ENCODE data around the gene SLC12A2. TPM values are rescaled to one million over a fixed set of nuclear protein-coding genes. Genes with fewer than 3 reads are reported as not detected.

SLC12A2 gene
- total RNA-seq, 1 experiment from 2014 or later, result 576 TPM

DNA sequence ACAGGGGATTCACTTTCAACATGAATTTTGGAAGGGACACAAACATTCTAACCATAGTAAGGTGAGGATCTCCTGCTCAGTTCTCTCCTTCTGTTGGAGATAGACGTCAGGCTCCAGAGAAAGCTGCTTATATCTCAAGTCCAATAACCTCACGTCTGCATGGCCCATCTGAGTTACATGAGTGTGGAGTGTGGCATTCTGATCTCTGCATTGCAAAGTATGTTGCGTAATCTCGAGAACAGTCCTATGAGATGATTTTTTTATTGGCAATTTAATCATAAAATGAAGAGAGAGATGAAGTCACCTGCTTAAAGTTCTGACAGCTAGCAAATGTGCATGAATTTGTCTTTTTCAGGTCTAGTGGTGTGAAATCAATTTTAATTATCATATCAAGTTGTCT lies 118.8 kb downstream of the SLC12A2 start:
- Mint-ChIP-seq H3K36me3 (ENCODE audit: insufficient read depth, unreplicated experiment) (peaks cover 83% of the 10 kb centered on the region), H3K9me3 (ENCODE audit: low read depth, unreplicated experiment) (peaks cover 7% of the 10 kb centered on the region), H3K27me3 (ENCODE audit: unreplicated experiment) (no peaks in the 10 kb centered on the region), H3K4me3 (ENCODE audit: low read depth, unreplicated experiment) (no peak overlapping the region), H3K4me1 (ENCODE audit: low read depth, unreplicated experiment) (peaks cover 60% of the 10 kb centered on the region), H3K27ac (ENCODE audit: unreplicated experiment) (no peak overlapping the region)
- no TSS peak for BruUV-seq (replicated peaks)
- TF ChIP-seq CTCF (IDR thresholded peaks at IDR 0.05; ENCODE audit: unreplicated experiment), result no peak
- CTCF ChIA-PET, result no interaction called here
- intact Hi-C loops (cut with micrococcal nuclease; ENCODE audit: unreplicated experiment), result no loop called here
- DNase-seq, result no peak

DNA sequence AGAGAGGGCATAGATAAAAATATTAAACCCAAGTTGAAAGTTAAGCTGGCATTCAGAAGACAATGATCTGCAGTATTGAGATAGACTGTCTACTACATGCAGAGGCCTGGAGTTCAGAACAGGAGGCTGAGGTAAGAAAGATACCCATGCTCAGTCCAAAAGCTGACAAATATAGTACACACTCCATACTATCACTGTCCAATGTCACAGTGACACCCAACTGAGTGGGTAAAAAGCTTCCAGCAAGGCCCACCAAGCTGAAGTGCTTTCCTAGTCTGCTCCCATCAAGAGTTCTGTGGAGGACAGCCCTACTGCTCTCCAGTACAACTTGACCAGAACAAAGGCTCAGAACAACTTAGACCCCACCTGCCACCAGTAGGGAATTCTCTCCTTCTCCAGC lies 124.9 kb downstream of the SLC12A2 start:
- intact Hi-C loops (cut with micrococcal nuclease; ENCODE audit: unreplicated experiment), result no loop called here
- Mint-ChIP-seq H3K4me1 (ENCODE audit: low read depth, unreplicated experiment) (peaks cover 28% of the 10 kb centered on the region), H3K9me3 (ENCODE audit: low read depth, unreplicated experiment) (no peaks in the 10 kb centered on the region), H3K36me3 (ENCODE audit: insufficient read depth, unreplicated experiment) (peaks cover 50% of the 10 kb centered on the region), H3K4me3 (ENCODE audit: low read depth, unreplicated experiment) (no peak overlapping the region), H3K27ac (ENCODE audit: unreplicated experiment) (no peak overlapping the region), H3K27me3 (ENCODE audit: unreplicated experiment) (no peaks in the 10 kb centered on the region)
- no TSS peak for BruUV-seq (replicated peaks)
- DNase-seq, result no peak
- TF ChIP-seq CTCF (IDR thresholded peaks at IDR 0.05; ENCODE audit: unreplicated experiment), result no peak
- CTCF ChIA-PET, result interaction anchor here (0.9 kb wide), 2 partner anchors 8 to 330 kb away, joined by 3 read pairs; no protein-coding TSS in a partner anchor

DNA sequence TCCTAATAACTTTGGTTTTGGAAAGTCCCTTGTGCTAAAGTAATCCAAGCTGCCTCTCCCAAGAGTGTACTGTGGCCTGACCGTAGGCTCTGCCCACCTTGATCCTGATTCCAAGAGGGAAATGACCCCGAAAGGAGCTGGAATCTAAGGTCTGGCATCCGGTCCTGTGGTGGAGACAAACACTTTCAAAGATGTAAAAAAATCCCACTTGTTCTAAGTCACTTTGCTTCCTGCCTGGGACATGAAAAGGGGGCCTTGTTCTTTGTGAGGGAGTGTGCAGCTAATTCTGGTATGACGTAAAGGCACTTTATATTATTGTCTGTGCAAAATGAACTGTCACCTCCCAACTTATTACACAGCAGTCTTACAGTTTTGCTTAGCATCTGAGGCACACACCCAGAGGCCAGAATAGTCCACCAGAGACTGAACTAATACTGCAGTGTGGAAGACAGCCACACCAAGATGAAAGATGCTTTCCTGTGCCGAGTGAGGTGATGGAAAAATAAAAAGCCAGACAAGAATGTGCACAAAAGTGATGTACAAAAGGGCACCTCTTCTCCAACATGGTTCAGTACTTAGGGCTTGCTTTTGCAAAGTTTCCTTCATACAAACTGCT lies 128.7 kb downstream of the SLC12A2 start:
- intact Hi-C loops (cut with micrococcal nuclease; ENCODE audit: unreplicated experiment), result loop anchor here (2.0 to 10.0 kb wide), 3 partner anchors 463 to 1553 kb away; no protein-coding TSS in a partner anchor
- H3K36me3 Mint-ChIP-seq (ENCODE audit: insufficient read depth, unreplicated experiment), result peaks cover 20% of the 10 kb centered on the region
- no peak for DNase-seq
- H3K4me3 Mint-ChIP-seq (ENCODE audit: low read depth, unreplicated experiment), result no peak overlapping the region
- peaks cover 9% of the 10 kb centered on the region for H3K4me1 Mint-ChIP-seq (ENCODE audit: low read depth, unreplicated experiment)
- no peak for TF ChIP-seq CTCF (IDR thresholded peaks at IDR 0.05; ENCODE audit: unreplicated experiment)
- no peaks in the 10 kb centered on the region for H3K9me3 Mint-ChIP-seq (ENCODE audit: low read depth, unreplicated experiment)
- H3K27me3 Mint-ChIP-seq (ENCODE audit: unreplicated experiment), result no peaks in the 10 kb centered on the region
- BruUV-seq (replicated peaks), result no TSS peak
- no peak overlapping the region for H3K27ac Mint-ChIP-seq (ENCODE audit: unreplicated experiment)
- CTCF ChIA-PET, result interaction anchor here (2.2 kb wide), 1 partner anchor 286 kb away, joined by 9 read pairs; no protein-coding TSS in a partner anchor

DNA sequence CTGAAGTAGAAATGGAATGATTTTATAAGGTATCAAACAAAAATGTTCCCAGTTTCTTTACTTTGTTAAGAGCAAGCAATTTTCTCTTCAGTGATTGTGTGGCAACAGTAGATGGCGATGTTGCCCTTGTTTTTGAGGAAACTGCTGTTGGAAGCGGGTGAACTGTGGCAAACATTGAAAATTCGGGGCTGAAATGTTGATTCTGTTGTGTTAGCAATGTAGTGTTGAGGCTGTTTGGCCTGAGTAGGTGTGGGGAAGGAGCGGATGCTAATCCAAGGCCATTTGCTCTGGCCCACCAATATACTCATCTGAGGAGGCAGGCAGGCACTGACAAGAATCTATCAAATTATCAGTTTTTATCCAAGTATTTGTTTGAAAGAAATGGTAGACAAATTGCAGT lies 129.8 kb downstream of the SLC12A2 start:
- intact Hi-C loops (cut with micrococcal nuclease; ENCODE audit: unreplicated experiment), result loop anchor here (1.0 to 10.0 kb wide), 5 partner anchors 286 to 1551 kb away; no protein-coding TSS in a partner anchor
- no TSS peak for BruUV-seq (replicated peaks)
- Mint-ChIP-seq H3K27me3 (ENCODE audit: unreplicated experiment) (no peaks in the 10 kb centered on the region), H3K36me3 (ENCODE audit: insufficient read depth, unreplicated experiment) (peaks cover 18% of the 10 kb centered on the region), H3K27ac (ENCODE audit: unreplicated experiment) (peak overlapping the region; percentile 57), H3K4me3 (ENCODE audit: low read depth, unreplicated experiment) (no peak overlapping the region), H3K9me3 (ENCODE audit: low read depth, unreplicated experiment) (no peaks in the 10 kb centered on the region), H3K4me1 (ENCODE audit: low read depth, unreplicated experiment) (peaks cover 9% of the 10 kb centered on the region)
- peak; percentile 75 for DNase-seq
- TF ChIP-seq CTCF (IDR thresholded peaks at IDR 0.05; ENCODE audit: unreplicated experiment), result peak; percentile 78
- CTCF ChIA-PET, result no interaction called here
